Endothelial cell of hepatic sinusoid (primary cell): ENCODE data around the gene GAS7.

Source experiments
- in situ Hi-C: cut with HindIII; loops from 2 replicates; pipeline ENCODE4 v1.10.0; 2017; ENCODE audit warnings: low sequenced_read_pairs

The GAS7 gene

GRCh38 chr17:10172778-10173177 lies 25.6 kb downstream of the GAS7 start:
- in situ Hi-C loops: loop anchor here (5.0 kb wide), 1 partner anchor 75 kb away; no protein-coding TSS in a partner anchor

GRCh38 chr17:10172241-10172741 lies 26.1 kb downstream of the GAS7 start:
- in situ Hi-C loops: loop anchor here (5.0 kb wide), 1 partner anchor 75 kb away; no protein-coding TSS in a partner anchor

- in situ Hi-C loops: loop anchor here (5.0 kb wide), 1 partner anchor 74 kb away; no protein-coding TSS in a partner anchor
These were observed 26.8 kb downstream of the GAS7 start for GRCh38 chr17:10171581-10171981.

- in situ Hi-C loops: loop anchor here (5.0 kb wide), 1 partner anchor 74 kb away; no protein-coding TSS in a partner anchor
These were observed 27.3 kb downstream of the GAS7 start for GRCh38 chr17:10171122-10171571.

GRCh38 chr17:10170233-10170632 lies 28.2 kb downstream of the GAS7 start:
- in situ Hi-C loops: loop anchor here (5.0 kb wide), 1 partner anchor 73 kb away; no protein-coding TSS in a partner anchor

GRCh38 chr17:10169290-10169689 lies 29.1 kb downstream of the GAS7 start:
- in situ Hi-C loops: no loop called here

GRCh38 chr17:10166176-10166935 lies 32.0 kb downstream of the GAS7 start:
- in situ Hi-C loops: no loop called here

- in situ Hi-C loops: no loop called here
These were observed 36.3 kb downstream of the GAS7 start for GRCh38 chr17:10162096-10162495.

GRCh38 chr17:10161386-10161785 lies 37.0 kb downstream of the GAS7 start:
- in situ Hi-C loops: no loop called here

GRCh38 chr17:10156948-10157607 lies 41.3 kb downstream of the GAS7 start:
- in situ Hi-C loops: no loop called here

- in situ Hi-C loops: no loop called here
These were observed 41.8 kb downstream of the GAS7 start for GRCh38 chr17:10156599-10156947.

- in situ Hi-C loops: no loop called here
These were observed 42.4 kb downstream of the GAS7 start for GRCh38 chr17:10156077-10156435.

GRCh38 chr17:10155371-10156076 lies 42.9 kb downstream of the GAS7 start:
- in situ Hi-C loops: no loop called here

- in situ Hi-C loops: no loop called here
These were observed 46.5 kb downstream of the GAS7 start for GRCh38 chr17:10151667-10152496.

- in situ Hi-C loops: no loop called here
These were observed 48.6 kb downstream of the GAS7 start for GRCh38 chr17:10149573-10150399.

GRCh38 chr17:10147761-10148415 lies 50.5 kb downstream of the GAS7 start:
- in situ Hi-C loops: no loop called here

- in situ Hi-C loops: no loop called here
These were observed 51.4 kb downstream of the GAS7 start for GRCh38 chr17:10147040-10147439.

- in situ Hi-C loops: no loop called here
These were observed 53.4 kb downstream of the GAS7 start for GRCh38 chr17:10144982-10145381.

- in situ Hi-C loops: no loop called here
These were observed 54.0 kb downstream of the GAS7 start for GRCh38 chr17:10144456-10144855.
